ENCODE measurements around the gene SGK1. TPM values are rescaled to one million over a fixed set of nuclear protein-coding genes. Genes with fewer than 3 reads are reported as not detected.

SGK1 gene
- polyA plus RNA-seq, 1 donor (not counting 4 experiments of a cell fraction or from before 2014, with no cell fraction given): 156 TPM

GRCh38 chr6:134238960-134239795, 78.7 kb downstream of the SGK1 start:
- Histone ChIP-seq H4K20me1 (ENCODE audit: control insufficient read depth, extremely low read depth, insufficient read depth, low read length) (no peaks in the 10 kb centered on the region), H3K9me3 (ENCODE audit: control insufficient read depth, low read depth, low read length) (no peaks in the 10 kb centered on the region), H2AFZ (ENCODE audit: control insufficient read depth, low read length) (no peak overlapping the region), H3K79me2 (ENCODE audit: control insufficient read depth, insufficient read depth, low read length) (no peaks in the 10 kb centered on the region), H3K4me3 (ENCODE audit: control insufficient read depth in 2 of 3, extremely low read depth in 1 of 3, insufficient read depth in 2 of 3, low read depth in 1 of 3, low read length in 3 of 3) (no peak overlapping the region), H3K27me3 (ENCODE audit: control insufficient read depth, extremely low read depth, insufficient read depth, low read length) (no peaks in the 10 kb centered on the region), H3K4me1 (ENCODE audit: control insufficient read depth, extremely low read depth, insufficient read depth, low read length) (peaks cover 23% of the 10 kb centered on the region), H3K27ac (ENCODE audit: control insufficient read depth, insufficient read depth, low read length) (no peak overlapping the region), H3K4me2 (ENCODE audit: control insufficient read depth, extremely low read depth, insufficient read depth, low read depth, low read length) (no peak overlapping the region), H3K36me3 (ENCODE audit: control insufficient read depth in 2 of 2, extremely low read depth in 1 of 2, insufficient read depth in 2 of 2, low read length in 2 of 2) (no peaks in the 10 kb centered on the region), H3K9ac (ENCODE audit: control insufficient read depth, extremely low read depth, insufficient read depth, low read length) (no peak overlapping the region), H3K9me1 (ENCODE audit: control insufficient read depth, extremely low read depth, insufficient read depth, low read length) (no peaks in the 10 kb centered on the region)
- no peak for DNase-seq (ENCODE audit: low read depth, low spot score)
- no peak for TF ChIP-seq CTCF (optimal IDR thresholded peaks at IDR 0.05 in 1 of 3, IDR thresholded peaks at IDR 0.05 in 1 of 3, conservative IDR thresholded peaks at IDR 0.05 in 1 of 3; ENCODE audit: extremely low read depth in 1 of 3, insufficient read depth in 2 of 3, low read length in 3 of 3)
- TF ChIP-seq EZH2 (IDR thresholded peaks at IDR 0.05; ENCODE audit: low read length): no peak
- no peak for FAIRE-seq
- dilution Hi-C loops (cut with MboI; ENCODE audit: extremely low pct_ligation_motif_present, low sequenced_read_pairs): no loop called here

GRCh38 chr6:134238006-134238405, 79.9 kb downstream of the SGK1 start:
- no peak overlapping the region for H3K4me2 ChIP-seq (ENCODE audit: control insufficient read depth, extremely low read depth, insufficient read depth, low read depth, low read length)
- no peaks in the 10 kb centered on the region for H4K20me1 ChIP-seq (ENCODE audit: control insufficient read depth, extremely low read depth, insufficient read depth, low read length)
- no peaks in the 10 kb centered on the region for H3K9me1 ChIP-seq (ENCODE audit: control insufficient read depth, extremely low read depth, insufficient read depth, low read length)
- no peak overlapping the region for H3K4me3 ChIP-seq (ENCODE audit: control insufficient read depth in 2 of 3, extremely low read depth in 1 of 3, insufficient read depth in 2 of 3, low read depth in 1 of 3, low read length in 3 of 3)
- no peak overlapping the region for H3K9ac ChIP-seq (ENCODE audit: control insufficient read depth, extremely low read depth, insufficient read depth, low read length)
- H3K79me2 ChIP-seq (ENCODE audit: control insufficient read depth, insufficient read depth, low read length): no peaks in the 10 kb centered on the region
- dilution Hi-C loops (cut with MboI; ENCODE audit: extremely low pct_ligation_motif_present, low sequenced_read_pairs): no loop called here
- H3K27ac ChIP-seq (ENCODE audit: control insufficient read depth, insufficient read depth, low read length): no peak overlapping the region
- peaks cover 23% of the 10 kb centered on the region for H3K4me1 ChIP-seq (ENCODE audit: control insufficient read depth, extremely low read depth, insufficient read depth, low read length)
- no peaks in the 10 kb centered on the region for H3K36me3 ChIP-seq (ENCODE audit: control insufficient read depth in 2 of 2, extremely low read depth in 1 of 2, insufficient read depth in 2 of 2, low read length in 2 of 2)
- H3K9me3 ChIP-seq (ENCODE audit: control insufficient read depth, low read depth, low read length): no peaks in the 10 kb centered on the region
- no peak overlapping the region for H2AFZ ChIP-seq (ENCODE audit: control insufficient read depth, low read length)
- no peak for FAIRE-seq
- no peaks in the 10 kb centered on the region for H3K27me3 ChIP-seq (ENCODE audit: control insufficient read depth, extremely low read depth, insufficient read depth, low read length)
- no peak for DNase-seq (ENCODE audit: low read depth, low spot score)
- no peak for TF ChIP-seq CTCF (optimal IDR thresholded peaks at IDR 0.05 in 1 of 3, IDR thresholded peaks at IDR 0.05 in 1 of 3, conservative IDR thresholded peaks at IDR 0.05 in 1 of 3; ENCODE audit: extremely low read depth in 1 of 3, insufficient read depth in 2 of 3, low read length in 3 of 3)
- no peak for TF ChIP-seq EZH2 (IDR thresholded peaks at IDR 0.05; ENCODE audit: low read length)

Data from keratinocyte (primary cell).